WI38 (cell line): ENCODE data around the gene C2orf81.

ENCODE experiments used
- H3K4me3 ChIP-seq: 2 replicates; pipeline ENCODE4 v1.5.1; 2011; ENCODE audit warnings: low read depth, mild to moderate bottlenecking, control low read depth, low read length
- CTCF ChIP-seq: IDR thresholded peaks from 2 replicates; pipeline ENCODE4 v1.5.1; 2012; ENCODE audit warnings: low read depth, mild to moderate bottlenecking, control low read depth, low read length

The C2orf81 gene

GRCh38 chr2:74391209-74391579 is 30.2 kb downstream of the C2orf81 start:
- peak overlapping the region; percentile 95 for H3K4me3 ChIP-seq
- TF ChIP-seq CTCF: no peak

- no peak for TF ChIP-seq CTCF
- peak overlapping the region; percentile 95 for H3K4me3 ChIP-seq
These were observed 30.8 kb downstream of the C2orf81 start for GRCh38 chr2:74390606-74391005.

GRCh38 chr2:74387346-74387745 is 34.1 kb downstream of the C2orf81 start:
- TF ChIP-seq CTCF: no peak
- H3K4me3 ChIP-seq: no peak overlapping the region

GRCh38 chr2:74385396-74385795 is 36.0 kb downstream of the C2orf81 start:
- TF ChIP-seq CTCF: no peak
- H3K4me3 ChIP-seq: no peak overlapping the region

GRCh38 chr2:74384051-74384450 is 37.4 kb downstream of the C2orf81 start:
- TF ChIP-seq CTCF: no peak
- H3K4me3 ChIP-seq: no peak overlapping the region

- no peak for TF ChIP-seq CTCF
- no peak overlapping the region for H3K4me3 ChIP-seq
These were observed 38.2 kb downstream of the C2orf81 start for GRCh38 chr2:74383254-74383653.

- H3K4me3 ChIP-seq: no peak overlapping the region
- no peak for TF ChIP-seq CTCF
These were observed 39.7 kb downstream of the C2orf81 start for GRCh38 chr2:74381751-74382150.
